Measurements from ENCODE around the gene CWC27. TPM values are rescaled to one million over a fixed set of nuclear protein-coding genes. Genes with fewer than 3 reads are reported as not detected.

Gene CWC27
- total and polyA plus RNA-seq, 2 of the 13 experiments (the other 11 are each of a cell fraction or from before 2014, with no cell fraction given): 21.1 to 25.7 TPM

DNA sequence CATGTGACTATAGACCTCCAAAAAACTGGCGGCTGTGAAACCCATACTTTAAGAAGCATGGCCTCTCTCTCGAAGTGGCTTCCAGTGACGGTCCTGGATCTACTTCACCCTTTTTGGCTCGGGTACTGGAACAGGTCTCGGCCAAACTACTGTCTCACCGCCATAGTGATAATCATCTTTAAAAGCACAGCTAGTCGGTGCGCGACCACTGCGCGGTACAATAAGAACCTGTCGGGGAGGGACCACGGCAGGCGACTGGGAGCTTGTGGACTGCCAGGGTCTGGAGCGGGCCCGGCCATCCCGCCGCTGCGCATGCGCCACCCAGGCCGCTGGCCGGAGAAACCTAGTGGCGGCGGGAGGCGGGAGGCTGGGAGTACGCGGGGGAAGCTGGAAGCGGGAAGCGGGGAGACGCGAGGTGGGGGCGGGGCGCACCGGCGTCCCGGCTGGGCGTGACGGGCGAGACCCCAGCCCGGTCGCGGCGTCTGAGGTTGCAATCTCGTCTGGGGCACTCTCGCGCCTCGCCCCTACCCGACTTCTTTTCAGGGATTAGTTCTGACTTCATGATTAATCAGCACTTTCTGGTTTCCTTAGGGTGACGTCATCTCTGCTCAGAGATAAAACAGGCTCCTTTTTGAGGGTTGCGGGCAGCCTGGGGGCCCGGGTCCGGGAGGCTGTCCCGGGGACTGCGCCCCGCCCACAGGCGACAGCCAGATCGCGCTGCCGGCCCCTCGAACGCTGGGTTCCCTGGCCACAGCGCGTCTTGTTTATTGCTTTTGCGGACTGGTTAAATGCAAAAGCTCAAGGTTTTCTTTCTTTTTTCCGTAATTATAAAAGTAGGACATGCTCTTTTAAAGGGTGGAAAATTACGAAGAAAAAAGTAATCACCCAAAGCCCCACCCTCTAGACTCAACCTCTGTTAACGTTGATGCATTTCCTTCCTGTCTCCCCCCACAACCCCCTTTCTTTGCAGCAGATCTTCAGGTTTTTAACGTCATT, 266.8 kb downstream of the CWC27 start (continued):
- TF ChIP-seq, protein P1, sequence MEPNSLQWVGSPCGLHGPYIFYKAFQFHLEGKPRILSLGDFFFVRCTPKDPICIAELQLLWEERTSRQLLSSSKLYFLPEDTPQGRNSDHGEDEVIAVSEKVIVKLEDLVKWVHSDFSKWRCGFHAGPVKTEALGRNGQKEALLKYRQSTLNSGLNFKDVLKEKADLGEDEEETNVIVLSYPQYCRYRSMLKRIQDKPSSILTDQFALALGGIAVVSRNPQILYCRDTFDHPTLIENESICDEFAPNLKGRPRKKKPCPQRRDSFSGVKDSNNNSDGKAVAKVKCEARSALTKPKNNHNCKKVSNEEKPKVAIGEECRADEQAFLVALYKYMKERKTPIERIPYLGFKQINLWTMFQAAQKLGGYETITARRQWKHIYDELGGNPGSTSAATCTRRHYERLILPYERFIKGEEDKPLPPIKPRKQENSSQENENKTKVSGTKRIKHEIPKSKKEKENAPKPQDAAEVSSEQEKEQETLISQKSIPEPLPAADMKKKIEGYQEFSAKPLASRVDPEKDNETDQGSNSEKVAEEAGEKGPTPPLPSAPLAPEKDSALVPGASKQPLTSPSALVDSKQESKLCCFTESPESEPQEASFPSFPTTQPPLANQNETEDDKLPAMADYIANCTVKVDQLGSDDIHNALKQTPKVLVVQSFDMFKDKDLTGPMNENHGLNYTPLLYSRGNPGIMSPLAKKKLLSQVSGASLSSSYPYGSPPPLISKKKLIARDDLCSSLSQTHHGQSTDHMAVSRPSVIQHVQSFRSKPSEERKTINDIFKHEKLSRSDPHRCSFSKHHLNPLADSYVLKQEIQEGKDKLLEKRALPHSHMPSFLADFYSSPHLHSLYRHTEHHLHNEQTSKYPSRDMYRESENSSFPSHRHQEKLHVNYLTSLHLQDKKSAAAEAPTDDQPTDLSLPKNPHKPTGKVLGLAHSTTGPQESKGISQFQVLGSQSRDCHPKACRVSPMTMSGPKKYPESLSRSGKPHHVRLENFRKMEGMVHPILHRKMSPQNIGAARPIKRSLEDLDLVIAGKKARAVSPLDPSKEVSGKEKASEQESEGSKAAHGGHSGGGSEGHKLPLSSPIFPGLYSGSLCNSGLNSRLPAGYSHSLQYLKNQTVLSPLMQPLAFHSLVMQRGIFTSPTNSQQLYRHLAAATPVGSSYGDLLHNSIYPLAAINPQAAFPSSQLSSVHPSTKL (CRISPR knock-in tag; IDR thresholded peaks at IDR 0.05): peak; percentile 65
- TF ChIP-seq RORA (CRISPR knock-in tag; IDR thresholded peaks at IDR 0.05) (no peak), ZSCAN9 (CRISPR knock-in tag; IDR thresholded peaks at IDR 0.05; ENCODE audit: borderline replicate concordance) (no peak), RXRB (CRISPR knock-in tag; IDR thresholded peaks at IDR 0.05; ENCODE audit: borderline replicate concordance) (no peak), ZNF546 (CRISPR knock-in tag; conservative IDR thresholded peaks at IDR 0.05) (no peak), YEATS2 (CRISPR knock-in tag; IDR thresholded peaks at IDR 0.05; ENCODE audit: borderline replicate concordance) (peak; percentile 18; the same call in 1 of the 2 replicates), ZSCAN12 (CRISPR knock-in tag; IDR thresholded peaks at IDR 0.05) (no peak), ARNT (IDR thresholded peaks at IDR 0.05) (no peak), KDM5A (IDR thresholded peaks at IDR 0.05; ENCODE audit: borderline replicate concordance, low read length) (no peak), RCOR2 (CRISPR knock-in tag; IDR thresholded peaks at IDR 0.05) (no peak), CREM (IDR thresholded peaks at IDR 0.05) (no peak), CREM (CRISPR knock-in tag; IDR thresholded peaks at IDR 0.05) (no peak), MBNL3 (CRISPR knock-in tag; conservative IDR thresholded peaks at IDR 0.05) (no peak), HNRNPH1 (optimal IDR thresholded peaks at IDR 0.05; ENCODE audit: low read depth, low read length) (no peak), IRX3 (CRISPR knock-in tag; IDR thresholded peaks at IDR 0.05; ENCODE audit: borderline replicate concordance, low read depth) (no peak), FOSL2 (CRISPR knock-in tag; IDR thresholded peaks at IDR 0.05) (peak; percentile 58), NR2F1 (CRISPR knock-in tag; IDR thresholded peaks at IDR 0.05) (no peak), ZNF430 (CRISPR knock-in tag; IDR thresholded peaks at IDR 0.05) (peak; percentile 55; the same call in 1 of the 2 replicates)
- TF ChIP-seq, protein P2, sequence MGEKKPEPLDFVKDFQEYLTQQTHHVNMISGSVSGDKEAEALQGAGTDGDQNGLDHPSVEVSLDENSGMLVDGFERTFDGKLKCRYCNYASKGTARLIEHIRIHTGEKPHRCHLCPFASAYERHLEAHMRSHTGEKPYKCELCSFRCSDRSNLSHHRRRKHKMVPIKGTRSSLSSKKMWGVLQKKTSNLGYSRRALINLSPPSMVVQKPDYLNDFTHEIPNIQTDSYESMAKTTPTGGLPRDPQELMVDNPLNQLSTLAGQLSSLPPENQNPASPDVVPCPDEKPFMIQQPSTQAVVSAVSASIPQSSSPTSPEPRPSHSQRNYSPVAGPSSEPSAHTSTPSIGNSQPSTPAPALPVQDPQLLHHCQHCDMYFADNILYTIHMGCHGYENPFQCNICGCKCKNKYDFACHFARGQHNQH (CRISPR knock-in tag; IDR thresholded peaks at IDR 0.05): peak; percentile 51; the same call in 1 of the 2 replicates
- TF ChIP-seq, protein P3, sequence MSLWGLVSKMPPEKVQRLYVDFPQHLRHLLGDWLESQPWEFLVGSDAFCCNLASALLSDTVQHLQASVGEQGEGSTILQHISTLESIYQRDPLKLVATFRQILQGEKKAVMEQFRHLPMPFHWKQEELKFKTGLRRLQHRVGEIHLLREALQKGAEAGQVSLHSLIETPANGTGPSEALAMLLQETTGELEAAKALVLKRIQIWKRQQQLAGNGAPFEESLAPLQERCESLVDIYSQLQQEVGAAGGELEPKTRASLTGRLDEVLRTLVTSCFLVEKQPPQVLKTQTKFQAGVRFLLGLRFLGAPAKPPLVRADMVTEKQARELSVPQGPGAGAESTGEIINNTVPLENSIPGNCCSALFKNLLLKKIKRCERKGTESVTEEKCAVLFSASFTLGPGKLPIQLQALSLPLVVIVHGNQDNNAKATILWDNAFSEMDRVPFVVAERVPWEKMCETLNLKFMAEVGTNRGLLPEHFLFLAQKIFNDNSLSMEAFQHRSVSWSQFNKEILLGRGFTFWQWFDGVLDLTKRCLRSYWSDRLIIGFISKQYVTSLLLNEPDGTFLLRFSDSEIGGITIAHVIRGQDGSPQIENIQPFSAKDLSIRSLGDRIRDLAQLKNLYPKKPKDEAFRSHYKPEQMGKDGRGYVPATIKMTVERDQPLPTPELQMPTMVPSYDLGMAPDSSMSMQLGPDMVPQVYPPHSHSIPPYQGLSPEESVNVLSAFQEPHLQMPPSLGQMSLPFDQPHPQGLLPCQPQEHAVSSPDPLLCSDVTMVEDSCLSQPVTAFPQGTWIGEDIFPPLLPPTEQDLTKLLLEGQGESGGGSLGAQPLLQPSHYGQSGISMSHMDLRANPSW (CRISPR knock-in tag; IDR thresholded peaks at IDR 0.05; ENCODE audit: borderline replicate concordance): no peak
- TF ChIP-seq, protein P4, sequence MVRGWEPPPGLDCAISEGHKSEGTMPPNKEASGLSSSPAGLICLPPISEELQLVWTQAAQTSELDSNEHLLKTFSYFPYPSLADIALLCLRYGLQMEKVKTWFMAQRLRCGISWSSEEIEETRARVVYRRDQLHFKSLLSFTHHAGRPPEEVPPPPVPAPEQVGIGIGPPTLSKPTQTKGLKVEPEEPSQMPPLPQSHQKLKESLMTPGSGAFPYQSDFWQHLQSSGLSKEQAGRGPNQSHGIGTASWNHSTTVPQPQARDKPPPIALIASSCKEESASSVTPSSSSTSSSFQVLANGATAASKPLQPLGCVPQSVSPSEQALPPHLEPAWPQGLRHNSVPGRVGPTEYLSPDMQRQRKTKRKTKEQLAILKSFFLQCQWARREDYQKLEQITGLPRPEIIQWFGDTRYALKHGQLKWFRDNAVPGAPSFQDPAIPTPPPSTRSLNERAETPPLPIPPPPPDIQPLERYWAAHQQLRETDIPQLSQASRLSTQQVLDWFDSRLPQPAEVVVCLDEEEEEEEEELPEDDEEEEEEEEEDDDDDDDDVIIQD (CRISPR knock-in tag; IDR thresholded peaks at IDR 0.05; ENCODE audit: low read depth): no peak
